ENCODE results near the gene CBARP.

The CBARP gene

DNA sequence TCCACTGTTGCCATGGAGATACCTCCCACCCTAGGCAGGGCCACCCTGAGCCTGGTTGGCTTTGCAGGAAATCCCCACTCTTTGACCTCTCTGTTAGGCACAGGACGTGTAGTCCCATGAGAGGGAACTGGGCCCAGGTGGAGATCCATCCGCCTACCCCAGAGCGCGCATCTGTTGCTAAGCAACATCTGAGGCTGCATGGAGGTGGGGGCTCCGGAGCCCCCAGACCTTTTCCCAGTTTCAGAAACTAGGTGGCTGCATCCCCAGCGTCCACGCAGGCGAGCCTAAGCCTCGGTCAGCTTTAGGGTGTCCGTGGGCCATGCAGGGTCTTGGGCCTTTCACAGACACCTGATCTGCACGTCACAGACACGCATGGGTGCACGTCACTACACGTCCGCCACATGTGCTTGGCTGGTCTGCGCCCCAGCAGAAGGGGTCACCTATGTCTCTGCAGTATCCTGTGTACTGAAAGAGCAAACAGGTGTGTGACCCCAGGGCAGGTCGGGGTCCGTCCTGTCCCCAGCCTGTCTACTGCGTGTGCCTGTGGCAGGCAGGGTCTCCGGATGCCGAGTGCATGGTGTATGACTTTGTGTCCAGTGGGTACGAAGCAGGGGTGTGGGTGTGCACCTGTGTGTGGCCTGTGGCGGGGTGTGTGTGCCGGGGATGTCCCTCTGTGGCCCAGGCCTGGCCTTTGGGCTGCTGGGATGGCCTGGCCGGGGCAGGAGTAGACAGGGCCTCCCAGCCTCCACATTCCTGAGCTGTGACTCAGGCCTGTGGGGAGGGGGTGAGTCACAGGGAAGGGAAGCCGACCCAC, 27.2 kb upstream of the CBARP start:
- DNase-seq (ENCODE audit: low read depth in 2 of 2), result no peak

GRCh38 chr19:1263188-1263587, 25.4 kb upstream of the CBARP start:
- no peak for DNase-seq (ENCODE audit: low read depth in 2 of 2)

- DNase-seq (ENCODE audit: low read depth in 2 of 2), result no peak
These were observed 24.9 kb upstream of the CBARP start for GRCh38 chr19:1262623-1263123.

GRCh38 chr19:1261798-1262622, 24.2 kb upstream of the CBARP start:
- DNase-seq (ENCODE audit: low read depth in 2 of 2), result no peak

GRCh38 chr19:1261538-1261797, 23.7 kb upstream of the CBARP start:
- DNase-seq (ENCODE audit: low read depth in 2 of 2), result no peak

DNA sequence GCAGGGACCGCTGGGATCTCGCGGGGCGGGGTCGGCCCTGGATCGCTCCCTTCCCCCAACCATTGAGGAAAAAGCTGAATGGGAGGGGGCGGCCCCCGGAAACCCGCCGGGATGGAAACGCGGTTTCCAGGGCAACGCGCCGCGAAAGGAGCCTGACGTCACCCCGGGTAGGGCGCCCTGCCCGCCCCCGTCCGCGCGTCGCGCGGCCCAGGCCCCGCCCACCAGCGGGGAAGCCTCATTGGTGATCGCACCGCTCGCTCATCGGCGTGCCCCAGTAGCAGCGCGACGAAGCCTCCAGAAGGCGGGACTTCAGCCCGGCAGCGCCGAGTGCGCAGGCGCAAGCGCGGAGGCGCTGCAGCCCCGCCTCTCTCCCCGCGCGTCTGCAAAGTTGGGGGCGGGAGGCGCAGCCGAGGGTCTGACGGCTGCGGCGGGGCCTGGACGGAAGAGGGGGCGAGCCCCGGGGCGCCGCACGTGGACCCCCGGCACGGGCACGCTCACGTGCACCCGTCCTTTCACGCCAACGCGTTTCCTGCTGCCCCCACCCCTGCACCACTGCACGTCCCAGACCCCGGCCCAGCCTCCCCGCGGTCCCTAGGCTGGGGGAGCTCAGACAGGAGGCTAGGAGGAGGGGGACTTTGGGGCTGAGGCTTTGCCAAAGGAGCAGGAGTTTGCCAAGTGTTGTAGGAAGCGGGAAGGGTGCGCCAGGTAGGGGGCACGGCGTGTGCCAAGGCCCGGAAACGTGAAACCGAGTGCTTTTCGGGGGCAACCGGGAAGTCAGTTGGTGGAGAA, 23.1 kb upstream of the CBARP start:
- DNase-seq (ENCODE audit: low read depth in 2 of 2), result peak; percentile 95

DNA sequence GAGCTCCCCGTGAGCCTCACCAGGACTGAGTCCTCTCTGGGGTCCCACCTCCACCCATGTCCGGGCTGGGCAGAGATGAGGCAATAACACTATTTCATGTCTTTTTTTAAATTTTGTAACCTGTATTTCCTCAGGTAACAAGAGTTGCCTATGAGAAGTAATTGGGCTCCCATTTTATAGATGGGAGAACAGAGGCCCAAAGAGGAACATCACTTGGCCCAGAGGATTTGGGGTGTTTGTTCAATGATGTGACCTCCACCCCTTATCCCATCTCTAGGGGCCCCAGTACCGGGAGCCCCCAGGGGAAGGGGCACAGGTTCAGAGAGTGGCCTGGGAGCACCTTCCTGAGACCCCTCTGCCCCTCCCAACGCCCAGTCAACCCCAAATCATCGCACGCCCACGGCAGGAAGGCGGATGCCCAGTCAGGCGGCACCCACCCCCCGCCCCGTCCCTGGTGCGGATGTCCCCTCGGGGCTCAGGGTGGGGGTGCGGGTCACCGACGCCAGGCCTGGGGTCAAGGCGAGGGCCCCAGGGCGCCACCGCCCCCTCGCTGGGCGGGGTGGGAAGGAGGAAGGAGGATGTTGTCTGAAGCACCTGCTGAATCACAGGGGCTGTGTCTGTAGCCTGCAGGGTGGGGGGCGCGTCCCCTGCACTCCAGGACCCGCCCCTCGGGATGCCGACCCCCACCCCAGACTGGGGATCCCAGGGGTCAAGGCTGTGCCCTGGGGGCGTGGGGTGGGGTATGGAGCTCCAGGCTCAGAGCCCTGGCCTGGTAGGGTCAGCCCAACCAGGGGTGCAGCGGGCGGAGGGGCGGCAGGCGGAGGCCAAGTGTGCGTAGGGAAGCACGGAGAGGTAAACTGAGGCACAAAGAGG, 22.3 kb upstream of the CBARP start:
- DNase-seq (ENCODE audit: low read depth in 2 of 2), result no peak

DNA sequence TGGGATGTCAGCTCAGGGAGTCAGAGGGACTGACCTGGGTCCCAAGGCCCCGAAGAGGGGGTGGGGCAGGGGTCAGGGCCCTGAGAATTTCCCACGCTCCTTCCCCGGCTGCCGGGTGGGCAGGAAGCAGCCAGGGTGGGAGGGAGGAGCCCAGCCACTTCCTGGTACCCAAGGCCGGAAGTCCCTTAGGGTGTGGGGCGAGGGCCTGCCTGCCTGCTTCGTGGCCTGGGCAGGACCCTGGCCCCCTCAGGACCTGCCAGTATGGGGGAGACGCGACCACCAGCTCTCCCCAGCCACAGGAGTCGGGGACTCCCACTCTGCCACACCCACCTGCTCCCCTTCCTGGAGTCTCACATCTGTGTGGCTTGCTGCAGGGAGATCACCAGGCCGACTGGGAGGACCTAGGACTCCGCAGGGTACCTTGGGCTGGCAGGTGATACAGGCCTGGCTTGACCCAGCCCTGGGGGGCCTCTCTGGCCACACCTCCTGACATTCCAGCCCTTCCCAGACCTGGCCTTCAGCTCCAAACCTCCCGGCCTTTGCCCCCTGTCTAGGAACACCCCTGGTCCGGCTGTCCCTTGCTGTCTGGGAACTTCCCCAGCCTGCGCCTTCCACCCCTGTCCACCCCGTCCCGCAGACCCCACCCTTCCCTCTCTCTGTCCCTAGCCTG, 21.5 kb upstream of the CBARP start:
- DNase-seq (ENCODE audit: low read depth in 2 of 2), result peak in 1 of 2 donors; percentile 63

- no peak for DNase-seq (ENCODE audit: low read depth in 2 of 2)
These were observed 21.0 kb upstream of the CBARP start for GRCh38 chr19:1258707-1259205.

DNA sequence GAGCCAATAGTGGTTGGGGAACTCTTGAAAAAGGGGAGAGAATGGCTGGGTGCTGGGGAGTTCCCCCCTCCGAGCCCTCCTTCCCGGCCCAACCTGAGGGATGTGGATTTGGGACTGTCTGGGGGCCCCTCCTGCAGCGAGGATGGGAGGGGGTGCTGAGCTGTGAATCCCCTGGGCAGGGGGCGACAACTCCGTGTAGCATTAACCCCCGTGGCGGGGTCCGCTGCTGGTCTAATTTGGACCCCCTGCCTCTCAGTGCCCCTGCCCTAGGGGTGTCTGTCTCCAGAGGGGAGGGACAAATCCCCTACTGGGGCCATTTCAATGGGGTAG, 20.3 kb upstream of the CBARP start:
- no peak for DNase-seq (ENCODE audit: low read depth in 2 of 2)

GRCh38 chr19:1257475-1258162, 19.8 kb upstream of the CBARP start:
- no peak for DNase-seq (ENCODE audit: low read depth in 2 of 2)

- no peak for DNase-seq (ENCODE audit: low read depth in 2 of 2)
These were observed 19.1 kb upstream of the CBARP start for GRCh38 chr19:1256646-1257474.

GRCh38 chr19:1255186-1256161, 17.7 kb upstream of the CBARP start:
- DNase-seq (ENCODE audit: low read depth in 2 of 2), result no peak

DNA sequence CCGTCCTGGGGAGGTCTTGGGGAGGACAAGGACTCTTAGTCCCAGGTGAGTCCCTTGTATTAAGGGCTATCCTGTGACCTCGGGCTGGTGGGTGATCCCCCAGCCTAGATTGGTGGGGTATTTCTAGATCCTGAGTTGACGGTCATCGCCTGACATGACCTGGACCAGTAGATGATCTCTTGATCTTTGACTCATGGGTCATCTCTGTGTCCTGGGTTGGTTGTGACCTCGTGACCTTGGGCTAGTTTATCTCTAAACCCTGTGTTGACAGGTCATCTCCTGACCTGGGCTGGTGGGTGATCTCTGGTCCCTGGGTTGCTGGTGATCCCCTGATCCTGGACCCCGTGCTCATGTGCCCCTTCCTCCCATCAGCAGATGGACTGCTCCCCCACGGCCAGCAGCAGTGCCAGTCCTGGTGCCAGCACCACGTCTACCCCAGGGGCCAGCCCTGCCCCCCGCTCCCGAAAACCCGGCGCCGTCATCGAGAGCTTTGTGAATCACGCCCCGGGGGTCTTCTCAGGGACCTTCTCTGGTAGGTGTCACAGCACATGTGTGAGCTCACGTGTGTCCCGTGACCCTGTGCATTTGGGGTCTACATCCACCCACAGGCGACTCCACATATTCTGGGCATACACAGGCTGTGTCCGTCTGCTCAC, 16.9 kb upstream of the CBARP start:
- no peak for DNase-seq (ENCODE audit: low read depth in 2 of 2)

DNA sequence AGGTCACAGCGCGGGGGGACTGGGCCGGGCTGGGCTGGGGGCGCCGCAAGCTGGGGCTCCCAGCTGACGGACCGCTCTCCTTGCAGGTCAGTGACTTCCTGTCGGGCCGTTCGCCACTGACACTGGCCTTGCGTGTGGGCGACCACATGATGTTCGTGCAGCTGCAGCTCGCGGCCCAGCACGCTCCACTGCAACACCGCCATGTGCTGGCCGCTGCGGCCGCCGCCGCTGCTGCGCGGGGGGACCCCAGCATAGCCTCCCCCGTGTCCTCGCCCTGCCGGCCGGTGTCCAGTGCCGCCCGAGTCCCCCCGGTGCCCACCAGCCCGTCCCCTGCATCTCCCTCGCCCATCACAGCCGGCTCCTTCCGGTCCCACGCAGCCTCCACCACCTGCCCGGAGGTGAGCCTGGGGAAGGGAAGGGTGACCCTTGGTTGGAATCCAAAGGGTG, 16.3 kb upstream of the CBARP start:
- no peak for DNase-seq (ENCODE audit: low read depth in 2 of 2)

GRCh38 chr19:1253514-1254080, 15.8 kb upstream of the CBARP start:
- no peak for DNase-seq (ENCODE audit: low read depth in 2 of 2)

All from activated CD4-positive, alpha-beta T cell treated with anti-CD3 and anti-CD28 coated beads for 24 hours (primary cell).